AG10803 (cell line): Measurements from ENCODE around the gene CFAP221.

Source experiments
- DNase-seq: peaks from one replicate; pipeline ENCODE4 v3.0.0; 2010; ENCODE audit warnings: low read depth
- H3K4me3 ChIP-seq: 2 replicates; pipeline ENCODE4 v1.5.1; 2011; ENCODE audit warnings: mild to moderate bottlenecking, low read length, control low read depth
- CTCF ChIP-seq: conservative IDR thresholded peaks from 2 replicates; pipeline ENCODE4 v1.5.1; 2011; ENCODE audit warnings: mild to moderate bottlenecking, low read length, control low read depth, inconsistent platforms

The CFAP221 gene

DNA sequence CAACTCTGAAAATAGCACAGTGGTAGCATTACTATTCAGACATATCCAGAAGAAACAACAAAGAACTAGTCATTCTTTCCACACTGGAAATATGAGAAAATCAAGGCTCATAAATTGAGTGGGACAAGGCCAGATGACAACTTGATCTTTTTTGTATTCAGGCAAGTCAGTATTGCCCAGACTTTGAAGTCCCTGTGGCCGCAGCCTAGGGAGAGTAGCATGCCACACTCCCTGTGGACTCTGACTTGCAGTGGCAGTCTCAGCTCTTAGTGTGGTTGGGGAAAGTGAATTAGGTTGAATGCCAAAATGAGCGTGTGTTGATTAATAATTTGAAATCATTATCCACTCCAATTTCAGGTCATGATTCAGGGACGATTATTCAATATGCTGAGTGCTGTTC is 81.0 kb downstream of the CFAP221 start:
- no peak overlapping the region for H3K4me3 ChIP-seq
- DNase-seq = no peak
- TF ChIP-seq CTCF = no peak

GRCh38 chr2:119629323-119629825 is 85.1 kb downstream of the CFAP221 start:
- TF ChIP-seq CTCF = no peak
- H3K4me3 ChIP-seq = no peak overlapping the region
- DNase-seq = no peak

- TF ChIP-seq CTCF = no peak
- no peak overlapping the region for H3K4me3 ChIP-seq
- no peak for DNase-seq
Observed at GRCh38 chr2:119630121-119630520, 85.9 kb downstream of the CFAP221 start.

GRCh38 chr2:119637371-119637770 is 93.1 kb downstream of the CFAP221 start:
- H3K4me3 ChIP-seq = no peak overlapping the region
- no peak for DNase-seq
- TF ChIP-seq CTCF = no peak

- TF ChIP-seq CTCF = no peak
- DNase-seq = no peak
- no peak overlapping the region for H3K4me3 ChIP-seq
Observed at GRCh38 chr2:119638246-119638645, 94.0 kb downstream of the CFAP221 start.

DNA sequence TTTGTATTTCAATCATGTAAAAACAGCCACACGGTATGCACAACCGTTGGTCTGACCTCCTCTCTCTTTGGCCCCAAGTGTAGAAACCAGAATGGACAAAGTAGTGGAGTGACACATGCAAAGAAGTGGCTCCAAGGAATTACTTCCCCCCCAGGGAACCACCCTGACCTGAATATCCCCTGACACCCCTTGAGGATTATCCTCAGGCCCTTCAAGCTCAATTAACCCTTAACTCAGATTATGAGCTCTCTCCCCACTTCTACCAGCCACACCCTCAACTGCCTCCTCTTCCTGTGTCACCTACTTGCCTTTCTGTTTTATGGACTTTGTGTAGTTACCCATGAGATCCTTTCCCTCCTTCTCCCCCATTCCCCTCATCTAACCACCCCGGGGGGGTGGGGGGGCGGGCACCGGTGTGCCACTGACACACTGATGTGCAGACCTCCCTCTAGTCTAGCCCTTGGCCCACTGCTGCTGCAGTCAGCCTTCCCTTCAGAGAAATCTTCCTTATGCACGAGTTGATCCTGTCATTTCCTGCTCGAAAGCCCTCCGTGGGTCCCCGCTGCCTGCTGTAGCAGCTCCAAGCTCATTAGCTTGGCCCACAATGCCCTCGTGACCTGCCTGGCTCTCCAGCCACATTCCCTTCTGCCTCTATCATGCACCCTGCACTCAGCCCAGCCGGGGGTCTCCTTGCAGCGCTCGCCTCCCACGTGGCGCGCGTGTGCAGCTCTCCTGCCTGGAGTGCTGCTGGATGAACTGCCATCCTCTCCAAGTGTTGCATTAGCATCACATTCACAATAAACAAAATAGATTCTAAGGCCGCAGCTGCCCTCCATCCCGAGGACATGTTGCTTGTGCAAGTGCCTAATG is 94.7 kb downstream of the CFAP221 start:
- H3K4me3 ChIP-seq = no peak overlapping the region
- DNase-seq = no peak
- TF ChIP-seq CTCF = no peak
